Skeletal muscle satellite cell (primary cell): ENCODE measurements around the gene PEPD.

ENCODE experiments used
- H3K27me3 ChIP-seq: 2 replicates; pipeline ENCODE4 v1.7.0; 2013; ENCODE audit warnings: low read length; ENCODE audit not compliant: control insufficient read depth, insufficient read depth
- H3K36me3 ChIP-seq: 2 replicates; pipeline ENCODE4 v1.7.0; 2013; ENCODE audit warnings: mild to moderate bottlenecking, control low read depth, low read length; ENCODE audit not compliant: insufficient read depth
- H3K4me1 ChIP-seq: 2 replicates; pipeline ENCODE4 v1.7.0; 2013; ENCODE audit warnings: low read length; ENCODE audit not compliant: control insufficient read depth, insufficient read depth
- H3K4me2 ChIP-seq: 2 replicates; pipeline ENCODE4 v1.7.0; 2013; ENCODE audit warnings: mild to moderate bottlenecking, low read length
- H3K4me3 ChIP-seq: 2 replicates; pipeline ENCODE4 v1.7.0; 2013; ENCODE audit warnings: low read length
- H3K9ac ChIP-seq: 2 replicates; pipeline ENCODE4 v1.7.0; 2013; ENCODE audit warnings: mild to moderate bottlenecking, low read depth, low read length, moderate library complexity
- H3K9me3 ChIP-seq: replicated peaks from 2 replicates; pipeline ENCODE4 v1.7.0; 2013; ENCODE audit warnings: mild to moderate bottlenecking, control low read depth, low read length

PEPD gene

DNA sequence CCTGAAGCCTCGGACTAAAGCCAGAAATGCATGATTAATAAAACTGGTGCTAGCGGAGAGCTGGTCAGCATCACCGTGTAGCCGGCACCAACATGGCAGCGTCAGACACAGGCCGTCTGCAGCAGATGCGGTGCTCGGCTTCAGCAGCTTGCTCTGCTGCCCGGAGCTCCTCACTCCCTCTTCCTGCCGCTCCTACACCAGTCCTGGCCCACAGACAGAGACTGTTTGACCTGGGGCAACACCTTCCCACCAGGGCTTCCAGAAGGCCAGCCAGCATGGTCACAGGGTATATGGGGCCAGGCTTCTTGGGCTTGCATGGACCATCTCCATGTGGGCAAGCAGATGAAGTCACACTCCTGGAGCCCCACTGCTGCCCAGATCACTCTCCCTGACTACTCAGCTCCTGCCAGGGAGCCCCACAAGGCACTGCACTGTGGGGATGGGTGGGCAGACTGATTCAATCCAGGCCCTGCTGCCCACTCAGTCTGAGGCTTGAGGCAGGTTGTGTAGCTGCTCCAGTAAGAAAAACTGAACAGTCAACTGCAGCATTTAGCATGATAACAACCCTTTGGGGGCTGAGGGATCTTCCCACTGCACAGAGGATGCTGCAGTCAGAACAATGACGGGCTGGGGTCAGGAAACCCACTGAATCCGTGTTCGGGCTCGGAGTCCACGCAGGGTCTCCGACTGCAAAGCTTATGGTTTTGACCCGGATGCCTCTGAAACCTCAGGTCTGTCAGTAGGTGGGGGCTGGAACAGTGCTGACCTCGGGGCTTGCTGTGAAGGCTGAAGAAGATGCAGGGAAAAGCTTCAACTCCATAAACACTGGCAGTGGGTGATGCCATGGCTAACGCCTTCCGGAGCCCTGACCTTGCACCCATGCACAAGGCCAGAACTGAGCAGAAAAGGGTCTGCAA is 102.5 kb downstream of the PEPD start:
- H3K4me3 ChIP-seq, result no peak overlapping the region
- H3K9me3 ChIP-seq, result no peaks in the 10 kb centered on the region
- no peaks in the 10 kb centered on the region for H3K27me3 ChIP-seq
- H3K4me1 ChIP-seq, result no peaks in the 10 kb centered on the region
- H3K36me3 ChIP-seq, result no peaks in the 10 kb centered on the region
- no peak overlapping the region for H3K4me2 ChIP-seq
- no peak overlapping the region for H3K9ac ChIP-seq

DNA sequence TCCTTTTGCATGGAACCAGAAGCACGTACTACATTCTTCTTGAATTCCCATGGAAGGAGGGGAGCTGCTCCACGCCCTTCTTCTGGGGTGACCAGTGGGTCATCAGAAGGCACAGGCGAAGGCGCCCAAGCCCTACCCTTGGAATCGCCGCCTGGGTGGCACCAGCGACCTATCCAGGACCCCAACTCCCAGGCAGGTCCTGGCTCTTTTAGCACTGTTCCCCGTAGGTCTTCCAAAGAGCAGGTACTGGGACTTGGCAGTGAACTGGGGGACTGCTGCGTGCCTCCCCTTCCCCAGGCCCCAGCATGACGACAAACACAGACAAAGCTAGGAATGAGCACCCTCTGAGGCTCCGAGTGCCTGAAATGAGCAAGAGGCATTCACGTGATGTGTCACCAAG is 103.1 kb downstream of the PEPD start:
- Histone ChIP-seq H3K9me3 (no peaks in the 10 kb centered on the region), H3K27me3 (no peaks in the 10 kb centered on the region), H3K9ac (no peak overlapping the region), H3K4me2 (no peak overlapping the region), H3K4me3 (no peak overlapping the region), H3K36me3 (no peaks in the 10 kb centered on the region), H3K4me1 (no peaks in the 10 kb centered on the region)

DNA sequence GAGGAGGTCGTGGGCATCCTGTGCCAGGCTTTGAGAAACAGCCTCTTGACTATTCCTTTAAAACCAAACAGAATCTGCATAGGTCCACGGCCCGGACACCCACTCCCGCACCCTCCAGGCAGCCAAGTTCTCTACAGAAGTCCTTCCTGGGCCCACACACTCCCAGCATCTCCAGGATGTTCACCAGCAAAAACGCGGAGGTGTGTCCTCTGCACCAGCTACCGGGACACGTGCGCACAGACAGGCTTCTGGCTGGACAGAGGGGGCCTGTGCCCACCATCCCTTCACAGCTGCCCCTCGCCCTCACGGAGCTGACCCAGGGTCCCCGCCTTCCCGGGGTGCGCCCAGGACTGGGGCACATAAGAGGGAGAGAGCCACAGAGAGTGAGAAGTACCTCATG is 103.8 kb downstream of the PEPD start:
- Histone ChIP-seq H3K9ac (no peak overlapping the region), H3K4me1 (no peaks in the 10 kb centered on the region), H3K27me3 (no peaks in the 10 kb centered on the region), H3K9me3 (no peaks in the 10 kb centered on the region), H3K4me3 (no peak overlapping the region), H3K4me2 (no peak overlapping the region), H3K36me3 (no peaks in the 10 kb centered on the region)

DNA sequence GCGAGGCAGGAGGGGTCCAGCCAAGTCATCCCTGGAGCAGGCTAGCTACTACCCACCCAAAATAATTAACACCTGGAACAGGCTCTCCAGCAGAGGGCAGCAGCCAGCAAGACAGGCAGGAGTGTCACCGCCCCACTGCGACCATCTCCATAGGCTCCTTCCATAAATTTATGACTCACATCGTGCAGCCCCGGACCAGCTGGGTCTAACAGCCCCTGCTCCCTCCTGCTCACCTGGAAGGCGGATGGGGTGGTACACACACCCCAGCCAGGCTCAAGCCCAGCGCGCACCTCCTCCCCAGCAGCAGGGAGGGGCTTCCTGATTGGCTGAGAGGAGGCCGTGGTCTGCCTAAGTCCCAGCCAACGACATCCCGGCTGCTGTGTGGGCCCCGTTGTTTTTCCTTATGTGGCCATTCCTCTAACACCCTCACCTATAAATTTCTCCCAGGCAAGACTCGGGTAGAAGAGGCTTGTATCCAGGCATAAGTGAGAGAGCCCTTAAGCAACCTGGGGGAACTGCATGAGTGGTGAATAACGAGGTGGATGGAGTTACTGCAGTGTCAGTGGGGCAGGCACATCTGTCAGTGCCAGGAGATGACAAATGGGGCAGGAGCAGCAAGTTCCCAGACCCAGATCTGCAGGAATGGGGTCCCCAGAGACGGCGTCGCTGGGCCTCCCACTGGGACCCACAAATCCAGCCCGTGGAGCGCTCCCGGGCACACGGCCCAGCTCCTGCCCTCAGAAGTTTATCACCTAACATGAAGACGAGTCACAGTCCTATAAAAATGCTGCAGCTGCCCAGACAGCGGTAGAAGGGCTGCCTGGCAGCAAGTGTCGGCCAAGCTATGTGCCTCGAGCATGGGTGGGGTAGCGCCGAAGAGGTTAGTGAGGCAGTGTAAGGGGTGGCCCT is 105.0 kb downstream of the PEPD start:
- Histone ChIP-seq H3K27me3 (no peaks in the 10 kb centered on the region), H3K9ac (no peak overlapping the region), H3K4me1 (no peaks in the 10 kb centered on the region), H3K4me3 (no peak overlapping the region), H3K9me3 (no peaks in the 10 kb centered on the region), H3K36me3 (no peaks in the 10 kb centered on the region), H3K4me2 (no peak overlapping the region)

DNA sequence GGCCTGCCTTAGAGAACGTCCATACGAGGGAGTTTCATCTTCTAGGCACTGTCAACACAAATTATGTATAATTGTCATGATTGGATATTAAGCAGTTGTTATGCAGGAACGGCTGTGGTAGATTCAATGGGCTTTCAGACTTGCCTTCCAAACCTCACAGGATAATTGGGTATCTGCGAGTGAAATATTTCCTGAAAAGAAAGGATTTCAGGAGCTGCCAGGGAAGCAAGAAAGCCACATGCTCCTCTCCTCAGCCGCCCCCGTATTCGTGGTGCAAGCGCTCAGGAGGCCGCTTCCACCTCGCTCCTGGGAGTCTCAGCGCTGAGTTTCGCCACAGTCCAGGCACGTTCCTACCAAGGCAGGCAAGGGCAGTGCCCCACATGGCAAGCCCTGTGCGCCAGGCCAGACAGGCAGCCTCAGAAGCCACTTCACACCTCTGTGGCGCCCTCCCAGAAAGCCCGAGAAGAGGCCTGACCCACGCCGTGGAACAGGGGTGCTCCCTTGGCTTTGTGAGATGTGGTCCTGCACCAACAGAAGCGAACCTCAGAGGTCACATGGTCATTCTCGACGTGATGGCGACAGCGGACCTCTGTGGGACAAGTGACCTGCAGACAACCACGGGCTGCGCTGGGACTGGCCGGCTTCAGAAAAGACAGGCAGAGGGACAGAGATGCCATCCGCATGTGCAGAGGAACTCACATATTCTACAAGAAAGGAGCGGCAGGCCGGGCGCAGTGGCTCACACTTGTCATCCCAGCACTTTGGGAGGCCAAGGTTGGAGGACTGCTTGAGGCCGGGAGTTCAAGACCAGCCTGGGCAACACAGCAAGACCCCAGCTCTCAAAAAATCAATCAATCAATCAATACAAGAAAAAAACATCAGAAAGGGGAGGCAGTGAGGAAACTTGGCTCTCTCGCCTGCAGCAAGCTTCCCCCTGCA is 106.7 kb downstream of the PEPD start:
- Histone ChIP-seq H3K9ac (no peak overlapping the region), H3K36me3 (no peaks in the 10 kb centered on the region), H3K4me1 (no peaks in the 10 kb centered on the region), H3K4me2 (no peak overlapping the region), H3K4me3 (no peak overlapping the region), H3K9me3 (no peaks in the 10 kb centered on the region), H3K27me3 (no peaks in the 10 kb centered on the region)

DNA sequence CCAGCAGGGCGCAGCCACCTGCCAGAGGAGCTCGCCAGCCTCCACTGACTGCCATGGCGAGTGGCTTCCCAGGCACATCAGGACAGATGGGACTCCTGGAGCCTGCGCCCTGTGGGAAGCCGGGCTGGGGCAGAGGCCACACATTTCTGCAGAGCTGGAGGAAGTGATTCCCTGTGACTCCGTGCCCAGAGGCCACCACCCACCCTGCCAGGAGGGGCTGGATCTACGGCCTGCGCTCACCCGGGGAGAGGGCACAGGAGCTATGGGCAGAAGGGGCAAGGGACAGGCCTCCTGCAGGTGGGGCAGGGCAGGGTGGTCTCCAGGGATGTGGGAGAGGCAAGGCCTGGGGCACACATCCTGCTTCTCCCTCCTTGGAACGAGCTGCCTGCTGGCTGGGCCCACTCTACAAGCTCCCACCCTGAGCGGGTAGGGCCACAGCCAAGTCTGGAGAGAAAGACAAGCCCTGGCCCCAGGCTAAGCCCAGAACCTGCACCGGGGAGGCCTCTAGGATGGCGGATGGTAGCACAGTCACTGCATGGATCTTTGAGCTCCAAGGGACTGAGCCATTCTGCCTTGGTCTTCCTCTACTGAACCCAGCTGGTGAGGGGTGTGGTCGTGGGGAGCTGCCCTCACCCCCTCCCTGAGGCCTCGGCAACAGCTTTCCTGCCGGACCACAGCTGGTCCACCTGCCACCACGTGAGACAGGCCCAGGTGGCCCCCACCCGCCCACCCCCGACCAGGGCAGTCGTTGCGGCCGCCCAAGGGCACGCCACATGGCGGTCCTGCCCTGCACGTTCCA is 107.5 kb downstream of the PEPD start:
- no peaks in the 10 kb centered on the region for H3K36me3 ChIP-seq
- no peaks in the 10 kb centered on the region for H3K9me3 ChIP-seq
- H3K4me3 ChIP-seq, result no peak overlapping the region
- no peaks in the 10 kb centered on the region for H3K27me3 ChIP-seq
- no peak overlapping the region for H3K4me2 ChIP-seq
- H3K4me1 ChIP-seq, result no peaks in the 10 kb centered on the region
- H3K9ac ChIP-seq, result no peak overlapping the region

DNA sequence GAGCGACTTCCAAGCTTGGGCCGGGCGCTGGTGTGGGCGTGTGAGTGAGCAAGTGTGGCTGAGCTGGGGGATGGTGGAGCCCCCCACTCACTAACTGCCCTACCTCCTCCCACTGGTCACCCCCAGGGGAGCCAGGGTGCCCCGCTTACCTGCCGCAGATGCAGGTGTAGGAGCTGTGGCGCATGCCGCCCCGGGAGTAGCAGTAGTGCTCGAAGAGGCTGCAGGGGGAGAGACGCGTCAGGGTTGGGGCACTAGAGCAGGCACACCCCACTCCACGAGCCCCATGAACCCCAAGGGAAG is 108.2 kb downstream of the PEPD start:
- no peaks in the 10 kb centered on the region for H3K9me3 ChIP-seq
- no peak overlapping the region for H3K4me3 ChIP-seq
- no peaks in the 10 kb centered on the region for H3K4me1 ChIP-seq
- no peaks in the 10 kb centered on the region for H3K36me3 ChIP-seq
- no peak overlapping the region for H3K9ac ChIP-seq
- H3K4me2 ChIP-seq, result no peak overlapping the region
- no peaks in the 10 kb centered on the region for H3K27me3 ChIP-seq

DNA sequence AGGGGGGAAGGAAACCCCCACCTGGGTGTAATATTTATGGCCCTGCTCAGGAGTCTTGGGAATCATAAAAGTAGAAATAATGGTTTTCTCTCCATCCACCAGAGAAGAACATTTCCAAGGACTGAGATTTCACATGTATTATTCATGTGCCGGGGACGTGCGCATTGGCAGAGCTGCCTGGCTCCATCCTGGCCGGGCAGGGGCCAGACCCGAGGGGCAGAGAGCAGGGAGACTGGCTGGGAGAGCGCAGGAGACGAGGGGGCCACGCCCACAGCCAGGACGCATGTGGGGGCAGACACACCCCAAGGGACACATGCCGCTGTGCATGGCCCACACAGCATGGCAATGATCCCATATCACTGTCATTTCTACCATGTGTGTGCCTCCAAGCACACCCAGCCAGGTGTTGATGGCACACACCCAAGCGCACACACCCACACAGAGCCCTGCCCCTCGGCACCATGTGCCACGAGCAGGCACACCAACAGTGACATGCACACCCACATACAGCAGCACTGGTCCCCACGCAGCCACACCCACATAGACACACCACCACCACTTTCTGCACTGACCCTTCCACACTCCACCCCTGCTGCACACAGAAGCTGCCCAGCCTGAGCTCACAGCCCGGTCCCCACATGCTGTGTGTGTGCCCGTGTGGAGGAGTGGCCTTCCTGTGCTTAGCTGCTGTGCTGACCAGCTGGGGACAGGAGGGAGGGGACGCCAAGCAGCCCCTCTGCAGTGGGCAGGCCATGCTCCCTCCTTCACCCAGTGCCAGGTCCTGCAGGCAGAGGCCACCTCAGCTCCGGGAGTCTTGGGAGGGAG is 108.8 kb downstream of the PEPD start:
- H3K4me3 ChIP-seq, result no peak overlapping the region
- no peak overlapping the region for H3K4me2 ChIP-seq
- H3K9ac ChIP-seq, result no peak overlapping the region
- H3K9me3 ChIP-seq, result no peaks in the 10 kb centered on the region
- H3K4me1 ChIP-seq, result no peaks in the 10 kb centered on the region
- H3K27me3 ChIP-seq, result no peaks in the 10 kb centered on the region
- H3K36me3 ChIP-seq, result no peaks in the 10 kb centered on the region

DNA sequence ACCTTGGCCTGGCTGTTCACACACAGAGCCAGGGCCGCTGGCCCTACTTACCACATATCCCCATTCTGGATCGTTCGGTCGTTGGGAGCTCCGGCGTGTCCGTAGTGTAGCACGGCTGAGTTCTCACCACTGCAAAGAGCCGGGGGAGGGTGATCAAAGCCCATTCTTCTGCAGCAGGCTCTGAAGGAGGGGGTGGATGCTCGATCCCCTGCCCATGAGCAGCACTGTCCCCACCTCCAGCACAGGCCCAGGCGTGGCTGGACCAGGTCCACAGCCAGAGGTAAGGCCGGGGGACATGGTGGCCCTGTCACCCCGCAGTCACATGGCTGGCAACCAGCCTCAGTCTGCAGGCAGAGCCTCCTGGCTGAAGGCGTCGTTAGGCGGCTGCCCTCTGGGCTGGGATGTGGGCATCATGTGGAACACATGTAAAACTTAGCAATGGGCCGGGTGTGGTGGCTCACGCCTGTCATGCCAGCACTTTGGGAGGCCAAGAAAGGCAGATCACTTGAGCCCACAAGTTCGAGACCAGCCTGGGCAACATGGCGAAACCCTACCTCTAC is 109.9 kb downstream of the PEPD start:
- no peaks in the 10 kb centered on the region for H3K27me3 ChIP-seq
- H3K36me3 ChIP-seq, result no peaks in the 10 kb centered on the region
- H3K9ac ChIP-seq, result no peak overlapping the region
- no peaks in the 10 kb centered on the region for H3K4me1 ChIP-seq
- H3K4me2 ChIP-seq, result no peak overlapping the region
- no peaks in the 10 kb centered on the region for H3K9me3 ChIP-seq
- no peak overlapping the region for H3K4me3 ChIP-seq

DNA sequence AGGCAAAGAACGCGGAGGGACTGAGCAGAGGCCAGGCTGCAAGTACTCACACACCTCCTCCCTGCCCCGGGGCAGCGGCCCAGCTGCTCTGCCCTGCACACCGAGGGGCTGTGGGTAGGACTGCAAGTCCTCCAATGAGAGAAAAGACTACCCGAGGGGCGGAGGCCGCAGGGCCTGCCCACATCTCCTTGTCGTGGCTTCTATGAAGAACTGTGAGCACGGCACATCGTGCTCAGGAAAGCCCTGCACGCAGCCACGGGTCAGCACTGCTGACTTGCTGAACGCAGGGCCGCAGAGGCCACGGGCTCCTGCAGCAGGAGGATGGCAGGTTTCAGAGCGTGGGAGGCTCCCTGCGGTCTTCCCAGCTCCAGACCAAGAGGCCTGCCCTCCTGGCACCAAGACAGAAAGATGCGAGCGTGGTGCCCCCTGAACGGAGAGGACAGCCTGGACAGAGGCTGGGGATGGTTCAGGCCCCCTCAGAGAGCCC is 110.6 kb downstream of the PEPD start:
- Histone ChIP-seq H3K9ac (no peak overlapping the region), H3K4me2 (no peak overlapping the region), H3K9me3 (no peaks in the 10 kb centered on the region), H3K4me1 (no peaks in the 10 kb centered on the region), H3K36me3 (no peaks in the 10 kb centered on the region), H3K4me3 (no peak overlapping the region), H3K27me3 (no peaks in the 10 kb centered on the region)
